Frontal cortex (tissue), 4 donors: ENCODE data around the gene SAXO1. TPM values are rescaled to one million over a fixed set of nuclear protein-coding genes. Genes with fewer than 3 reads are reported as not detected.
A peak's percentile ranks its signal among the peaks of the same experiment; 100 is the strongest.

Experiments used
- DNase-seq, 2 donors: peaks; one replicate each; pipeline ENCODE4 v3.0.0; 2012; ENCODE audit warnings: low spot score in 2 of 2
- FAIRE-seq: peaks from 2 replicates; lab custom pipeline; 2012; peaks lifted over from hg19 to GRCh38; lab: Jason Lieb, UNC
- small RNA-seq: library from RNA; depleted of rRNA; stranded (forward); fragments of <200 nt; gene quantifications from one replicate; pipeline ENCODE3, GENCODE V24; 2014
- total RNA-seq: library from RNA; depleted of rRNA; stranded (reverse); fragments of >200 nt; gene quantifications from one replicate; pipeline ENCODE4 v1.2.3, GENCODE V29; 2014
- donor health status: control.
- donor health status: control.
- donor health status: control.

SAXO1 gene
- total RNA-seq, 1 donor from 2014 or later = not detected

DNA sequence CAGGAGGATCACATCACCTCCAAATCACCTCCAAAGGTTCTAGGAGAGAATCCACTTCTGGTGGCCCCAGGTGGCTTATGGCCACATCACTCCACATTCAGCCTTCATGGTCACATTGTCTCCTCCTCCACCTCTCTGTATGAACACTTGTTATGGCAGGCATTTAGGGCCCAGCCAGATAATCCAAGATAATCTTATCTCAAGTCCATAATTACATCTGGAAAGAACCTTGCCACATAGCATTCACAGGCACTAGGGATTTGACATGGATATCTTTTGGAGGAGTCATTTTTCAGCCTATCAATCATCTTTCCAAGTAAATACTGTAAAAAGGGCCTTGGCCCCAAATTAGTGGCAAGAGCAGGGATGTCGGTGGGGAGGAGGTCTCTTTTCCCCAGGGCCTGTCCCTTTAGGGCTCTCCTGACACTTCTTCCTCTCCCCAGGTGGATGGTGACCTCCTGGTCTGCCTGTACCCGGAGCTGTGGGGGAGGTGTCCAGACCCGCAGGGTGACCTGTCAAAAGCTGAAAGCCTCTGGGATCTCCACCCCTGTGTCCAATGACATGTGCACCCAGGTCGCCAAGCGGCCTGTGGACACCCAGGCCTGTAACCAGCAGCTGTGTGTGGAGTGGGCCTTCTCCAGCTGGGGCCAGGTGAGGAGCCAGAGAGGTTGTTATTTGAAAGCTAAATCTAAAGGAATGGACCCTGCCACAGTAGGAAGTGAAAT is 140.9 kb downstream of the SAXO1 start:
- DNase-seq (no peak), FAIRE-seq (no peak)

DNA sequence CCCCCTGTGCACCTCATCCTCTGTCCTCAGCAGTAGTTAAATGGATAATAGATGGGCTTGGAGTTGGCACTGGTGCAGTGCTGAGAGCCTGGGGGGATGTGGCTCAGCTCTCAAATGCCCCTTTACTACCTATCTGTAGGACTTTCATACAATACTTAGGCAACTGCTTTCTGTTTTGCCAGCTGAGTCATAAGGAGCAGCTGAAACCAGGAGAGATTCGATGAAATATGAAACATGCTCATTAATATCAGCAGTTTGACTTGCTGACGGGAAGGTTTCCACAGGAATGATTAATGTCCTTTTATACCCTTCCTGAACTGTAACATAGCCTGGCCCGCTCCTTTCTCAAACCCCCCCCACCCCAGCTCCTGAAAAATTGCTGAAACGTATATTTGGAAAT is 142.6 kb downstream of the SAXO1 start:
- DNase-seq (no peak), FAIRE-seq (no peak)

DNA sequence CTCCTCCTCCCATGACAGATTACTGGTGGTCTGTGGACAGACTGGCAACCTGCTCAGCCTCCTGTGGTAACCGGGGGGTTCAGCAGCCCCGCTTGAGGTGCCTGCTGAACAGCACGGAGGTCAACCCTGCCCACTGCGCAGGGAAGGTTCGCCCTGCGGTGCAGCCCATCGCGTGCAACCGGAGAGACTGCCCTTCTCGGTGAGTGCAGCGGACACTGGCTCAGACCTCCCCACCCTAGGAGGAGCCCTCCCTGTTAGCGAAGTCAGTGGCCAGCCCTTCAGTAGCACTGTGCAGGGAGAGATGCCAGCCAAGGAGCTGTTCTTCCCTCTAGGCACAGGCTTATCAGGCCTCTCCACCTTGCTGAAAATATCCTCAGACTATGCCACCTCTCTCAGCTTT is 143.5 kb downstream of the SAXO1 start:
- FAIRE-seq = no peak

DNA sequence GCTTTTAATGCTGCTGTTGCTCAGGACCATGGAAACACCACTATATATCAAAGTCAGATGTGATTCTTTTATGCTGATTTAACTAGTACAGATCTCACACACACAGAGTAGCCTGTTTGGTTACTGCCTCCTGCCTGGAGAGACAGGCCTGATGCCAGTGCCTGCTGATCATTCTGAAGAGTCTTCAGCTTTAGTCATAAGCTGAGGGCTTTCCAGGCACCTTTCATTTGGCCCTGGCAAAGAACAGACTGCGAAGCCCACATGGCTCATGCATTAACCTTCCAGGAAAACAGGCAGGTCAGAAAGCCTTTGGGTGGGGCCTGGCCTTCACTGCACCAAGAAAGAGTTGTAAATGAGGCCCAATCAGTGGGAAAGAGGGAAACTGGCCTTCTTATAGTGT is 144.7 kb downstream of the SAXO1 start:
- FAIRE-seq = no peak

More for the DNA sequence above, 143.5 kb downstream of the SAXO1 start:
- DNase-seq = no peak

DNA sequence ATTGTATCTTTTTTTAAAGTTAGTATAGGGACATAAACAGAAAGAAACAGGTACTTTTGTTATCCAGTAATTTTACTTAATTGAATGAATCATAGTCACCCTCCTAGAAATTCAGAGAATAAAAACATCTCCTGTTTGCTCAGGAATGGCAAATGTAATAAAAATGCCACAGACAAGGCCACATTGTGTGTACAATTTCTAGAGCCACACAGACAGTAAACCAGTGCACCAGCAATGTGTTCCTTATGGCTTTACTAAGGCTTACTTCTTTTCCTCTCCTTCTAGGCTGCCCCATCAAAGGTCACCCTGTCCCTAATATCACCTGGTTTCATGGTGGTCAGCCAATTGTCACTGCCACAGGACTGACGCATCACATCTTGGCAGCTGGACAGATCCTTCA is 145.5 kb downstream of the SAXO1 start:
- FAIRE-seq = no peak

More for the DNA sequence above, 144.7 kb downstream of the SAXO1 start:
- no peak for DNase-seq

DNA sequence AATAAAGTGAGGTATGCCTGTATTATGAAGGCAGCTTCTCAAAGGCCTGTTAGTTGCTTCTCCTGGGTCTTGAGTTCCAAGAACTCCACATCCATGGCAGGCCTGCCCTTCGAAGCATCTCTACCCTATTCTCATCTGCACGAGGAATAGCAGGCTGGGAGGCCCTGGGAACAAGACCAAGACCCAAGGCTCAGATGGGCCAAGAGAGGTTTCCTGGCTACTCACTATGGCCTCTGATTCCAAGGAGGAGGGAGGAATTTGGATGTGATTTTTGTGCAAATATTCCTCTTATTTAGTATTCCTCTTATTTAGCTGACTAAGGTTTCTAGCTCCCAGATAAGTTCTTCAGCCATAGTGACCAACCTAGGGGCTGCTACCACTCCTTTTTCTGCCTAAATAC is 151.3 kb downstream of the SAXO1 start:
- DNase-seq (no peak), FAIRE-seq (no peak)

More for the DNA sequence above, 145.5 kb downstream of the SAXO1 start:
- no peak for DNase-seq

DNA sequence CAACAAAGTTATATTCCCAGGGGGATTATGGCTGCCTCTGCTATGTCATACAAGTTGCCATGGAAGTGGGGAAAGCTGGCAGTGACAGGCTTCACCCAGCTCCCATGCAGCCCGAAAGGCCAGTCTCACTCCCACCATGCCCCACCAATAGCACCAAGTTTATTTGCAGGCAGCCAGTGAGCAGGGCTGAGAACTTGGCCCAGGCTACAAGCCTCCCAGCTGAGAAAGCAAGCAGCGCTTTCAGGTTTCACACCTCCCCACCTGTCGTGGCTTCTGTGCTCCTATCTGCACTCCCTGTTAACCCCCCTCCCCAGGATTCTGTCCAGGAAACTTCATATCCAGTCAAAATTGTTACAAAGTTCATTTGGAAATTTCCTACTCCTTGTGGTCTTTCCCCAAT is 155.0 kb downstream of the SAXO1 start:
- FAIRE-seq = no peak
- no peak for DNase-seq

Small RNAs within 50 kb of the gene (small RNA-seq; reads per million reads assigned to genes)
- not detected for gene RNU6-264P
- 5.9 reads per million, percentile 93 among the genes with 10 or more reads in this experiment for gene SCARNA8

Other genes with a start within 250 kb of the SAXO1 start
- gene RRAGA, start 16.2 kb upstream of the SAXO1 start, total RNA-seq = 62.0 TPM
- 31.0 TPM for gene HAUS6, start 69.7 kb upstream of the SAXO1 start, total RNA-seq
- gene PLIN2, start 94.3 kb upstream of the SAXO1 start, total RNA-seq = 18.8 TPM
- 74.6 TPM for gene DENND4C, start 197.5 kb upstream of the SAXO1 start, total RNA-seq